Mucosa of descending colon (tissue), 3 donors: Measurements from ENCODE around the gene PEAK1. TPM values are rescaled to one million over a fixed set of nuclear protein-coding genes. Genes with fewer than 3 reads are reported as not detected.
A peak's percentile ranks its signal among the peaks of the same experiment; 100 is the strongest.
"Not testable (repeated sequence)": the region's sequence is repeated elsewhere in the genome, so short reads cannot be mapped to it uniquely, and the experiment has no call there.

ENCODE experiments used
- ATAC-seq: fragments of 200-7000 bp; cut with Tn5 transposase; one replicate; pipeline ENCODE4 v1.9.1; 2020; ENCODE audit warnings: mild to moderate bottlenecking, moderate library complexity
- DNase-seq, 3 donors: peaks; one replicate each; pipeline ENCODE4 v3.0.0-alpha.2; 2020
- H3K36me3 ChIP-seq: fragments of 200-600 bp; one replicate; pipeline ENCODE4 v1.8.0; 2021; ENCODE audit warnings: low read depth, mild to moderate bottlenecking
- H3K4me1 ChIP-seq: fragments of 200-600 bp; one replicate; pipeline ENCODE4 v1.8.0; 2021; ENCODE audit warnings: low read depth, mild to moderate bottlenecking
- H3K4me3 ChIP-seq: fragments of 200-600 bp; one replicate; pipeline ENCODE4 v1.8.0; 2021; ENCODE audit warnings: mild to moderate bottlenecking
- H3K9me3 ChIP-seq: fragments of 200-600 bp; one replicate; pipeline ENCODE4 v1.8.0; 2021; ENCODE audit warnings: mild to moderate bottlenecking
- intact Hi-C, 2 donors: fragments of 100-400 bp; cut with DNase I in 1 of 2; cut with micrococcal nuclease in 1 of 2; formaldehyde crosslinking; loops; one replicate each; pipeline versions ENCODE4 v1.11.0 to v1.11.1; 2022; cut with DNase I, micrococcal nuclease
- total RNA-seq, 3 donors: library from RNA; stranded (reverse); fragmentation: NEBNext Ultra II Directional in 2 of 3; extraction: Animal tissue kit (Norgen Biotek cat#: 25700) in 2 of 3; gene quantifications; one replicate each; pipeline versions ENCODE4 v1.2.1 to v1.2.4, GENCODE V29; 2021 to 2023
- TF ChIP-seq, protein P1 (sequence below): fragments of 200-600 bp; IDR thresholded peaks from one replicate; pipeline ENCODE4 v1.8.0; 2022; ENCODE audit warnings: antibody characterized with exemption, mild to moderate bottlenecking
- donor health status: DM: no; HTN: no; CAD: no; lungs with moderate emphysema.
- donor health status: DM: no; HTN: no; CAD: no.
- donor health status: DM: no; HTN: yes; CAD: no.

The PEAK1 gene
- total RNA-seq, 3 donors from 2014 or later: 47.9 to 75.3 (median 65.7) TPM

DNA sequence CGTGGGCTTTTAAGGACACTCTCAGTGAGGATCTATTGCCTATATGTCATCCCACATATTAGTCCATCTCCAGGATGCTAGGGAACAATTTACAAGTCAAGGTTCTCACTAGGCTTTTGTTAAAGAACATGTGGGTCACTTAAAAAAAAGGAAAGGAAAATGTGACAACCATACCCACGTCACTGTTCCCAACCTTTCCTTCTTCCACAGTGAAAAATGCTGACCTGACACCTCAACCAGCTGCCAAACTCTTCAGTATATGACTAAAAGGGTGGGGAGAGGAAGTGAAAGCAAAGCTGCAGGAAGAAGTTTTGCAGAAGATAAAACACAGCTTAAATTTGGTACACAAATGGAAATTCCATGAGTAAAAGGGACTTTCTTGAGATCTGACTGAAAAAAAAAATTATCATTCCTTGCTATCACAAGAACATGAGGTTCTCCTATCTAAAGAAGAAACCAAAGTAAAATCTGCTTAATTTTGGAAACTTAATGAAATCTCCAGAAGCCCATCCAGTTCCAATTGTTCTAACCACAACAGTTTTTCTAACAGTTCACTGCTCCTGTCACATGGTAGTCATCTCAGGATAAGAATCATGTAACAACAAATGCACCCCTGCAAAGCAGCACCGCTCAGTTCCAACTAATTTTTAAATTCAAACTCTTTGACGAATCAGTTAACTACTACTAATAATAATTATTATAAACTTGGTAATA, 232.0 kb downstream of the PEAK1 start:
- H3K4me3 ChIP-seq: no peak overlapping the region
- TF ChIP-seq, protein P1, sequence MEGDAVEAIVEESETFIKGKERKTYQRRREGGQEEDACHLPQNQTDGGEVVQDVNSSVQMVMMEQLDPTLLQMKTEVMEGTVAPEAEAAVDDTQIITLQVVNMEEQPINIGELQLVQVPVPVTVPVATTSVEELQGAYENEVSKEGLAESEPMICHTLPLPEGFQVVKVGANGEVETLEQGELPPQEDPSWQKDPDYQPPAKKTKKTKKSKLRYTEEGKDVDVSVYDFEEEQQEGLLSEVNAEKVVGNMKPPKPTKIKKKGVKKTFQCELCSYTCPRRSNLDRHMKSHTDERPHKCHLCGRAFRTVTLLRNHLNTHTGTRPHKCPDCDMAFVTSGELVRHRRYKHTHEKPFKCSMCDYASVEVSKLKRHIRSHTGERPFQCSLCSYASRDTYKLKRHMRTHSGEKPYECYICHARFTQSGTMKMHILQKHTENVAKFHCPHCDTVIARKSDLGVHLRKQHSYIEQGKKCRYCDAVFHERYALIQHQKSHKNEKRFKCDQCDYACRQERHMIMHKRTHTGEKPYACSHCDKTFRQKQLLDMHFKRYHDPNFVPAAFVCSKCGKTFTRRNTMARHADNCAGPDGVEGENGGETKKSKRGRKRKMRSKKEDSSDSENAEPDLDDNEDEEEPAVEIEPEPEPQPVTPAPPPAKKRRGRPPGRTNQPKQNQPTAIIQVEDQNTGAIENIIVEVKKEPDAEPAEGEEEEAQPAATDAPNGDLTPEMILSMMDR: no peak
- intact Hi-C loops: no loop called here
- H3K36me3 ChIP-seq: no peaks in the 10 kb centered on the region
- ATAC-seq (peak; percentile 74), DNase-seq (peak in 1 of 3 donors; percentile 48)
- no peaks in the 10 kb centered on the region for H3K9me3 ChIP-seq
- peaks cover 15% of the 10 kb centered on the region for H3K4me1 ChIP-seq

DNA sequence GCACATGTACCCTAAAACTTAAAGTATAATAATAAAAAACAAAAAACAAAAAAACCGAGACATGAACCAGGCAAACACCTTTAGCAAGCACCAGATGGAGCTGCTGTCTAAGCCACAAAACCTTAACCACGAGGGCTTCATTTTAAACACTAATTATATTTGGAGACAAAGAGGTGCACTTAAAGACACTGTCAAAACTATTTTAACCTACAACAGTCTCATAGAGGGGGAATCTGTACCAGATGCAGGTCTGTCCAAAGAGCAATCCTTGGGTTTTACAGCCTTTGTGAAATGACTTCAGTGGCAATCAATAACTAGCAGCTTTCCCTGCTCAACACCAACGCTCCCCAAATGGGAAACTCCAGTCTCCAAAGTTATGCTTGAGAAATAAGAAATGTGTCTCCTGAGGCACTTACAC, 233.3 kb downstream of the PEAK1 start:
- no peaks in the 10 kb centered on the region for H3K9me3 ChIP-seq
- no peak for DNase-seq
- TF ChIP-seq, protein P1: no peak
- no peak overlapping the region for H3K4me3 ChIP-seq
- ATAC-seq: peak; percentile 34
- H3K4me1 ChIP-seq: peaks cover 15% of the 10 kb centered on the region
- intact Hi-C loops: no loop called here
- H3K36me3 ChIP-seq: no peaks in the 10 kb centered on the region

DNA sequence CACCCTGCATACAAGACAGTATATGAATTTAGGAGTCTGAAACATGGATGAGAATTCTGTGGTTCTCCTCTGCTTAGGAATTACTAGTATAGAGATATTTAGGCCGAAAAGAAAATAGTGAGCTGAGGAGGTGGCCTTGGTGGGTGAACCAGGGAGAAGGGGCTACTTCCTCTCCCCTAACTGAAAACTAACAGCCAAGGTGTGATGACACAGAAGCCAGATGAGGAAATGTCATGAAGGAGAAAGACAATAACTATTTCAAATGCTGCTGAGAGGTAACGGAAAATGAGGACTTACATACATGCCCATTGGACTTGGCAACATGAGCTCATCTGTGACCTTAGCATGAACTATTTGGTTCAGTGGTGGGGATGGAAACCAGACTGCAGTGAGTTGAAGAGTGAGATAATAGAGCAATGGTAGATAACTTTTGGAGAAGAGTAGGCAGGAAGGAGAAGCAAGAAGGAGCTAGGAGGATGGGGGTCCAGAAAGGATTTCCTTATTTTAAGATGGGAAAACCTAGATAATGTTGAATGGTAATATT, 234.6 kb downstream of the PEAK1 start:
- DNase-seq: no peak
- no peak overlapping the region for H3K4me3 ChIP-seq
- intact Hi-C loops: no loop called here
- H3K9me3 ChIP-seq: no peaks in the 10 kb centered on the region
- no peaks in the 10 kb centered on the region for H3K36me3 ChIP-seq
- no peak for ATAC-seq
- peaks cover 15% of the 10 kb centered on the region for H3K4me1 ChIP-seq
- TF ChIP-seq, protein P1: no peak

DNA sequence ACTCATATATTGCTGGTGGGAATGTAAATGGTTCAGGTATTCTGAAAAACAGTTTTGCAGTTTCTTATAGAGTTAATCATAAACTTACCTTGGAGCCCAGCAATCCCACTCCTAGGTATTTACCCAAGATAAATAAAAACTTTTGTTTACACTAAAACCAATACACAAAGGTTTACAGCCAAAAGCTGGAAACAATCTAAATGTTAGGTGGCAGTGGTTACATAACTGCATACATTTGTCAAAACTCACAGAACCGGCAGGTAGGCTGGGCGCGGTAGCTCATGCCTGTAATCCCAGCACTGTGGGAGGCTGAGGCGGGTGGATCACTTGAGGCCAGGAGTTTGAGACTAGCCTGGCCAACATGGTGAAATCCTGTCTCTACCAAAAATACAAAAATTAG, 235.6 kb downstream of the PEAK1 start:
- peaks cover 15% of the 10 kb centered on the region for H3K4me1 ChIP-seq
- DNase-seq (peak in 2 of 3 donors; percentile 51 to 63), ATAC-seq (peak; percentile 71)
- H3K36me3 ChIP-seq, H3K9me3 ChIP-seq, H3K4me3 ChIP-seq, intact Hi-C loops: not testable (repeated sequence)

DNA sequence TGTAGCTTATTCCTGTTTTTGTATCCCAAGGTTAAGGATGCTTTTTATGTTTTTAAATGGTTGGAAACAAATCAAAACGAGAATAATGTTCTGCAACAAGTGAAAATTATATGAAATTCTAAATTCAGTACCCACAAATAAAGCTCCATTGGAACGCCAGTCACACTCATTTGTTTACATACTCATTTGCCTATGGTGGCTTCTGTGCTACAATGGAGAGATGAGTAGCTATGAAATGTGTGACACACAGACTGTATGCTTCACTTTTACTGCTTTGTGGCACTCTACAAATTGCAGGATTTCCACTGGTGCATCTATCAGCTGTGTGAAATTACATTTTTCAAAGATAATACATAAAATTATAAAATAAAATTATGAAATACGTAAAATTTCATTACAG, 236.8 kb downstream of the PEAK1 start:
- ATAC-seq (no peak), DNase-seq (no peak)
- TF ChIP-seq, protein P1: no peak
- intact Hi-C loops: no loop called here
- Histone ChIP-seq H3K9me3 (no peaks in the 10 kb centered on the region), H3K36me3 (no peaks in the 10 kb centered on the region), H3K4me3 (no peak overlapping the region), H3K4me1 (peaks cover 23% of the 10 kb centered on the region)

DNA sequence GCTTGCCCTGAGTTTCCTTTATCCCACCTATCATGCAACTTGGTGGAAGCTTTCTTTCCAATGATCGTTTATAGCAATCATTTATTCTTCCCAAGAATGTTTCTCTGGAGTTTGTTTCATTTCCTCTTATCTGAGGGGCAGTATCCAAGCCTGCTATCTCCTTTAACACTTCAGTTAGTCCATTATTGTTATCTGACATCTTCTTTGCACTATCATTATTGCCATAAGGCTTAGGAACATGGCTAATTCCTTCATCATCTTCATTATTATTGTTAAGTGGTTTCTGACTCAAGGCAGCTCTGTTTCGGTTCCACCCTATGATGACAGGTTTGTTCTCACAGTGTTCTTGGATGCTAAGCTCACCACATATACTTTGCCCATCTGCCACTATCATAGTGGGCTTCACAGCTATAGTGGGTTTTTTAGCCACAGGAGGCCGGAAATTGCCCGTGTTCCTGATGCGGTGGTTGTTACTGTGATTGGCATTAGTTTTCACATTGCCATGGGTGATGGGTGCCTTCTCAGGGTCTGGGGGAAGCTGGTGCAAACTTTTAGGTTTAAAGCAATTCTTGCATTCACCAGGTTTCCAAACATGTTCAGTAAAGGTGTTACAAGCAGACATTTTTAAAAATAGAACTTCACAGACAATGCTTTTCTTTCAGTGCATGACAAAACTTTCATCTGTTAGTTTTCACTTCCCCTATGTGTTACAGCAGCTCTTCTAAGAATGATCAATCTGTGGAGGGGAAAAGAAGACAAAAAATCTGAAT, 238.4 kb downstream of the PEAK1 start:
- no peaks in the 10 kb centered on the region for H3K9me3 ChIP-seq
- H3K4me3 ChIP-seq: no peak overlapping the region
- ATAC-seq (peak; percentile 21), DNase-seq (no peak)
- H3K4me1 ChIP-seq: peaks cover 15% of the 10 kb centered on the region
- intact Hi-C loops: no loop called here
- no peaks in the 10 kb centered on the region for H3K36me3 ChIP-seq
- TF ChIP-seq, protein P1: no peak
